Fibroblast of skin of right quadriceps (primary cell): ENCODE results near the gene HS3ST1.

Experiments used
- DNase-seq: peaks from one replicate; pipeline ENCODE4 v3.0.0-alpha.2; 2013

HS3ST1 gene

GRCh38 chr4:11428231-11428898 is at the start of gene HS3ST1:
HS3ST1 (minus strand) TSS chr4:11428894; CDS start chr4:11400005, 28,889 bp downstream.
- DNase-seq: no peak

DNA sequence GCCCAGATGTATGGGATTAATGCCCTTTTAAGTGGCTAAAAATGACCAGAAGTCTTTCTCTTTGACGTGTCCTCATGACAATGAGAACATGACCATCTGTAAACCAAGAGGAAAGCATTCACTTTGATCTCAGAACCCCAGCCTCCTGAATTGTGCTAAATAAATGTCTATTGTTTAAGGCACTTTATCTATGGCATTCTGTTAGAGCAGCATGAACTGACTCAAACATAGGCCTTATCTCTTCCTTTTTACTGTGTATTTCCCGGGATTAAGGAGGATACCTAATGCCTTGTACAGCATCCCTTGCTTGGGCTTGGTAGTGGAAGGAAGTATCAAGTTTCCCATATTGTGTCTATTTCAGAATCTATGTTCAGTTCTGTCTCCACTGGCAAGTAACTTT is 47.2 kb upstream of the HS3ST1 start:
- no peak for DNase-seq

- DNase-seq: no peak
Measured at GRCh38 chr4:11474146-11474545, 45.5 kb upstream of the HS3ST1 start.

GRCh38 chr4:11472535-11472934 is 43.8 kb upstream of the HS3ST1 start:
- no peak for DNase-seq

DNA sequence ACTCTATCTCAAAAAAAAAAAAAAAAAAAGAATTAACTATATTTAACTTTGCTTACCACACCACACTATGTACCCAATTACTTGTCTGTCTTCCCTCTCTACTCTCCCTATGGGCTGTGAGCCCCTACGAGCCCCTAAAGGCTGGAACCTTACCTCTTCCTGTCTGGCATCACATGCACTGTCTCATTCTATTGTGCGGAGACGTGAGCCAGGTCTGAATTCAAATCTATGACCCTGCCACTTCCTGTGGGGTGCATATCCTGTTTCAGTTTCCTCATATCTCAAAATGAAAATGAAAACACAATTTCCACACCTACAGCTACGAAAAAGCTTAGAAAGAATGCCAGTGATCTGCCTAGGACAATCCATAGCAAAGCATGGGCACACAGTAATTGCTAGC is 42.9 kb upstream of the HS3ST1 start:
- DNase-seq: no peak

- DNase-seq: no peak
Measured at GRCh38 chr4:11471046-11471441, 42.4 kb upstream of the HS3ST1 start.

DNA sequence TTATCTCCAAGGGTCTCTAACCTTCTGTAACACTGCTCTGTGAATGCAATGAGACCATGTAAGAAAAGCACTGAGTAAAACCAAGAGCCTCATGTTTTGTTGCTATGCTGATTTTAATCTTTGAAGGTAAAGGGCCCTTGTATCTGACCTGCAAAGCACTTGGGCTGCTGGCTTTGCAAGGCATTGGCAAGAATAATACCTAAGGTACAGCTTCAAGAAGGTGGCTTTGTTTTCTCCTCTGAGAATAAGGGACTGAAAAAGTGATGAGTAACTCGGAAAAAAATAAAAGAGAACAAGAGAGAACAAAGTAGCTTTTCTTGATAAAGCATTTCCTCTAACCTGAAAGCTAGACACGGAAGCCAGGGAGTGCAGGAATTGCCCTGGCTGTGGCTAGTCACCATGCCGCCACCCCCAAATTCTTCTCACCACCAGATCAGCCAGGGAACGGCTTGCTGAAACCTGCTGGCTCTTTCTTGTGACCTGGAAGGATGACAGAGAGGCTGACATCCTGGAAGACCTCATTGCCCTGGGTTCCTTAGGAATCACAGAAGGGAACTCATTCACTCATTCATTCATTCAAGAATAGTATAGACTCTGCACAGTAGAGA is 41.8 kb upstream of the HS3ST1 start:
- no peak for DNase-seq

GRCh38 chr4:11469650-11470437 is 41.1 kb upstream of the HS3ST1 start:
- no peak for DNase-seq

- no peak for DNase-seq
Measured at GRCh38 chr4:11468901-11469300, 40.2 kb upstream of the HS3ST1 start.

DNA sequence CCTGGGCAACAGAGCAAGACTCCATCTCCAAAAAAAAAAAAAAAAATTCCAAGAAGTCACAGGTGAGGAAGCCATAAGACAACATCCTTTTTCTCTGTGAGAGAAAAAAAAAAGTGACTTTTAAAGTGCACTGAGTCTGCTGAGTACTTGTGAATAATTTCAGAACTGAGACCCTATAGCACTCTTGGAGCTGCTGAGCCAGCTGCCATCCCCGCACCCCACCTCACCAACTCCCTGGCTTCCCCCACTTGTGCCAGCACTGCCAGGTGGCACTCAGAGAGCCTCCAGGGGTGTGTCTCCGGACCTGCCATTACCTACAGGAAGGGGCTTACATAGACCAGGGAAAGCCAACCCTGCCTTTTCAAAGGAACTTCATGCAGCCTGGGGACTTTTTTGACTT is 39.2 kb upstream of the HS3ST1 start:
- no peak for DNase-seq

DNA sequence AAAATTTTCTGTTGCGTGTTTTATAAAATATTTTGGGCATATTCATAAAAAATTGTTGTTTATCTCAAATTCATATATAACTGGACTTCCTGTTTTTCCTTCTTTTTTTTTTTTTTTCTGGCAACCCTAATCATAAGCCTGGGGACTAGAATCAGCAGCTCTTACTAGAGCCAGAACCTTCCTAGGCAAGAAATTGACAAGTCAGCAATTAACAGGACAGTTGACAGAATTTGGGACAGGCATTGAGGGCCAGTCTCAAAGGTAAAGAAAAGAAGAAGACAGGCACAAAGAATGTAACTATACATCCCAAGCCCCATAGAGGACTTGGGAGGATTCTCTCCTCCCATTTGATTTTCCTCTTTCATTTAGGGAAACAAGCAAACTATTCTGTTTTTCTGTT is 35.0 kb upstream of the HS3ST1 start:
- no peak for DNase-seq

DNA sequence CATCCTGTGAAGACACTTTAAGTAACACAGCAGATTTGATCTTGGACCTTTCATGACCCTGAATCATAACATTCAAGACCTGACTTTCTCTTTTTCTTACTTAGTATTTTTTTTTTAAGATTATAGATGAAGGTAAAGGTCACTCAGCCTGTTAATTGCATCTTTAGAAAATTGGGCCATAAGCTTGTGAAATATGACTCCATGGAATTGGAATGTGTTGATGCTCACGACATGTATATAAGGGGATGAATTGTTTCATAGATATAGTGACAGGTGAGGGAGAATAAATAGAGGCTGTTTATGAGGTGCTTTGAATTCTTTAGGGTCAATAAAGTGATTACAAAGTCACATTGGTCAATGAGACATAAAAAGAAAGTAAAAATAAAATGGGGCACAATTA is 27.7 kb upstream of the HS3ST1 start:
- DNase-seq: no peak

DNA sequence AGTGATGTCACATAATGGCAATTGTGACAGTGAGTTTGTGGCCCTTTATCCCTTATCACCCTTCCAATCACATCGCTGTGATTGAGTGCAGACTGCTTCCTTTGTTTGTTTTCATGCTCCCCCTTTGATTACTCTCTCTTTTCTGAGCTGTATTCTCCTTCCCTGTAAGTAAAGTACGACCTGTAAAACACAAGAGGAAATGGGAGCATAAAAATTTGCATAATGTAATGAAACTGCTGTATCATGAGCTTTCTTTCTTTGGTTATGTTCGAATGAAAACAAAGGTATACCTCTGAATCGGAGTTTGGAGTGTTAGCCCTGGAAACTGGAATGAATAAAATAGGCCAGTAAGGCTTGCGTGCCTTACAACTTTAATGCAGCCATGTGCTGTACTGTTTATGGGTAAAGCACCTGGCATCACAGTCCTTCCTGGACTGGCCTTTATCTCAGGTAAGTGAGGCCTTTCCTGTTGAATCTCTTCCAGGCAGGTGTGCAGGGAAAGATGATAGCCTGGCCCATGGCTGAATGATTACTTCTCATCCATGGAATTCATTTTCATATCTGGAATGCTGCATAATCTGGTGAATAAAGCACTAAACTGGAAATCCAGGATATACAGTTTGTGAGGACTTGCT is 26.6 kb upstream of the HS3ST1 start:
- no peak for DNase-seq

GRCh38 chr4:11451716-11452115 is 23.0 kb upstream of the HS3ST1 start:
- DNase-seq: no peak

DNA sequence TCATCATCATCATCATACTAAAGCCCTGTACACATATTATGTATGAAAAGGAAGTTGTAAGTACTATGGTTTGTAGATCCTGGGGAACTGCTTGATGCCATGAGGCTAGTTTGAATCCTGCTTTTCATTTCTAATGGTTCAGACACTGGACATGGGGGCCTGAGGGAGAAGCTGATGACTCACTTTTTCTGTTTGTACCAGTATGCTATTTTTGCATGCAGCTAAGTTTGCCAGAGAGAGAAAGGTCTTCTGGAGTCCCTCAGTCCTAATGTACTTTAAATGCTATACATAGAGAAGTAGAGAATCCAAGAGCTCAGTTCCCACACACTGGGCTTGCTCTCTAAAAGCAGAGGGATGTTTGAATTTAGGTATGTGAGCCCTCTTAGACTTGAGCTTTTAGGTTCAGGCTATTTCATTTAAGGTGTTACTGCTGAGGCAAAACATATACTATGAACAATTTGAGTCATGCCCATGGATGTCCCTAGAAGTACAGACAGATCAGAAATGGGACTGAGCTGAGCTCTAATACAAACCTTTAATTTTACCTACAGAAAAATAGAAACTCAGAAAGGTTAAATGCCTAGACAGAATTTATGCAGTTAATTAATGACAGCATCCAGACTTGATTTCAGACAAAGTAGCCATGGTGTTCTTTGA is 17.6 kb upstream of the HS3ST1 start:
- no peak for DNase-seq

DNA sequence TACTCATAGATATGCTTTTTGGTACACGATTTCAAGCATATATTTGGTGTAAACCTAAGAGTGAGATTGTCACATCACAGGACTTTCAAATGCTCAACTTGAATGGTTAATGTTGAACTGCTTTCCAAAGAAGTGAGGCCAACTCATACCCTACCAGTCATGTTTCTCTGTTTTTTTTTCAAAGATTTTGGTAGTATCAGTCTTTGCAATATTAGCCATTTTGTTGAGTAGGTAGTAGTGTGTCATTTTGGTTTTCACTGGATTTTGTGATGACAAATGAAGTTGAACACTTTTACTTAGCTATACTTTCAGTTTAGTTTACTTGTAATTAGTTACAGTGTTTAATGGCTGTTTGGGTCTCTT is 12.5 kb upstream of the HS3ST1 start:
- no peak for DNase-seq

GRCh38 chr4:11440481-11441193 is 11.9 kb upstream of the HS3ST1 start:
- DNase-seq: no peak

DNA sequence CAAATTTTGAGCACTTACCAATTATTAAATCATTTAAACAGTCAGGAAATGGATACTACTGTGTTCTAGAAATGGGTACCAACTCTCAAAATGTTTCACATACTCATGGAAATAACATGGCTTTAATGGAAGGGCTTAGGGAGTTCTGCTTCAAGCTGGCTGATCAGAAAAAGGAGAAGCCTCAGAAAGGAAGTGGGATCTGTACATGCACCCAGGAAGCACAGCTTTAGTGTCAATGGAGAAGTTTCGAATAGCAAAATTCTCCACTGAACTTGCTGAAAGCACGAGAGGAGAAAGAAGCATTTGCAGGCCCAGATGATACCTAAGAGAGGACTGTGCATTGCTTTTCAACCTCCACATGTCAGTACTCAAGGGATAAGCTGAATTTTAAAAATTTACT is 11.1 kb upstream of the HS3ST1 start:
- no peak for DNase-seq

DNA sequence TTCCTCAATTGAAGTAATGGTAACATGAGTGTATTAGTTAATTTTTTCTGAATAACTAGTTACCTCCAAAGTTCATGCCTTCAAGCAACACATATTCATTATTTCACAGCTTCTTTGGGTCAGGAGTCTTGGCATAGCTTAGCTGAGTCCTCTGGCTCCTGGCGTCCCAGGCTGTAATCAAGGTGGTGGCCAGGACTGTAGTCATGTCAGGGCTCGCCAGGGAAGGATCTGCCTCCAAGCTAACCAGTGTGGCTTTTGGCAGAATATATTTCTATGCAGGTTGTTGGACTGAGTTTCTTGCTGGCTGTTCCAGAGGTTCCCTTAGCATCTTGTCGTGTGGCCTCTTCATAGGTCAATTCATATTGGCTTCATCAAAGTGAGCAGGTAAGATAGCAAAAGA is 10.0 kb upstream of the HS3ST1 start:
- no peak for DNase-seq

DNA sequence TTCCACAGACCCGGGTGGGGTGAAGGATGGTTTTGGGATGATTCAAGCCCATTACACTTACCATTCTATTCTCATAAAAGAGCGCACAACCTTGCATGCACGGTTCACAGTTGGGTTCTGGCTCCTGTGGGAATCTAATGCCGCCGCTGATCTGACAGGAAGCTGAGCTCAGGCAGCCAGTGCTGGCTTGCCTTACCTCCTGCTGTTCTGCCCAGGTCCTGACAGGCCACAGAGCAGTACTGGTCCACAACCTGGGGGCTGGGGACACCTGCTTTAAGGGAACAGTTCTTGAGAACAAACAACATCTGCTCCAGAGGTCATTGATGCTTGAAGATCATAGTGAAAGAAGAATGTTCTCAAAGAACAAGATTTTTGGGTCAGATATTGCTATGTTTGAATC is 8.0 kb upstream of the HS3ST1 start:
- DNase-seq: no peak

- DNase-seq: no peak
Measured at GRCh38 chr4:11436084-11436483, 7.4 kb upstream of the HS3ST1 start.

- DNase-seq: no peak
Measured at GRCh38 chr4:11435557-11435956, 6.9 kb upstream of the HS3ST1 start.

GRCh38 chr4:11431111-11431510 is 2.4 kb upstream of the HS3ST1 start:
- no peak for DNase-seq
